Activated T-helper 2 cell treated with anti-CD3 and anti-CD28 coated beads, Interferon-gamma antibody, Interleukin-2, Interleukin-4, amounts not matched to agents 10 μg/mL and 5 μg/mL and 100 μg/mL, durations not matched to agents 14 hours and 24 hours and 36 hours (primary cell): ENCODE data around the gene DUSP22. TPM values are rescaled to one million over a fixed set of nuclear protein-coding genes. Genes with fewer than 3 reads are reported as not detected.

Experiments
- DNase-seq: peaks from one replicate; pipeline ENCODE4 v3.0.0; 2021; ENCODE audit warnings: low spot score
- H3K27ac Mint-ChIP-seq: one replicate; pipeline ENCODE4 v1.8.0; 2021; ENCODE audit warnings: mixed read lengths
- H3K27me3 Mint-ChIP-seq: one replicate; pipeline ENCODE4 v1.8.0; 2021; ENCODE audit warnings: low read depth, mixed read lengths
- H3K36me3 Mint-ChIP-seq: one replicate; pipeline ENCODE4 v1.8.0; 2021; ENCODE audit warnings: low read depth, mixed read lengths
- H3K4me1 Mint-ChIP-seq: one replicate; pipeline ENCODE4 v1.8.0; 2021; ENCODE audit warnings: low read depth, mixed read lengths
- H3K4me3 Mint-ChIP-seq: one replicate; pipeline ENCODE4 v1.8.0; 2021; ENCODE audit warnings: low read depth, mild to moderate bottlenecking, moderate library complexity, mixed read lengths
- H3K9me3 Mint-ChIP-seq: one replicate; pipeline ENCODE4 v1.8.0; 2021; ENCODE audit warnings: mixed read lengths
- intact Hi-C: fragments of 100-400 bp; cut with micrococcal nuclease; formaldehyde crosslinking; loops from one replicate; pipeline ENCODE4 v1.15.1; 2023
- total RNA-seq: library from RNA; stranded (reverse); gene quantifications from 2 replicates; pipeline ENCODE4 v1.2.3, GENCODE V29; 2022

DUSP22 gene
- total RNA-seq, 1 donor from 2014 or later: 27.5 TPM

DNA sequence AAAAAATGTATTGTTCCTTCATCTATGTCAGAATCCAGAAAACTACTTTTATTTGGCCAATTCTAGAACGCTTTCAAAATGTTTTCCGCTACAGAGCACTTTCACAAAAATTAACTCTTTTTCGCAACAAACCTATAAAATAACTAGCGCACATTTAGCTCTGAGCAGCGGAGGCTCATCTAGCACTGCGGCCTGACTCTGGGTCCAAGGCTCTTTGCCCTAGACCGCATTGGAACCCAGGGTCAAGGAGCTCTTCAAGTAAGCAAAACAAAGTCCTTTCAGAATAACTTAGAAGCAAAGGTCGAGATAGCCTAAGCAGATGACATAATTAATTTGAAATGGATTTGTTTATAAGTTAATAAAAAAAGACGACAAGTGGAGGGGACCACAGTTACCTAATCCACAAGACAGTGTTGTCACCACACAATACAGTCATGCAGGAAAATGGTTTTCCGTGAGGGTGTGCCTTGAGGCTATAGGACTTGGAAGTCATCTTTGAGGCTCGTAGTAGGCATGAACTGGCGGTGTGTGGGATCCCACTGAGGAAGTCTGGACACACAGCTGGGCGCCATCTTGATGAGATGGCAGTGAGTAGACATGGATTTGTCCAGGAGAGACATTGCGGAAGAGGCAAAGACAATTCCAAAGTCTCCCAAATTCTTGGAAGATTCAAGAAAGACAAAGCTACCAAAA lies 70.1 kb downstream of the DUSP22 start:
- peaks cover 6% of the 10 kb centered on the region for H3K27me3 Mint-ChIP-seq
- DNase-seq: no peak
- intact Hi-C loops: no loop called here
- H3K27ac Mint-ChIP-seq: no peak overlapping the region
- H3K4me3 Mint-ChIP-seq: no peak overlapping the region
- H3K4me1 Mint-ChIP-seq: peaks cover 4% of the 10 kb centered on the region
- H3K9me3 Mint-ChIP-seq: no peaks in the 10 kb centered on the region
- no peaks in the 10 kb centered on the region for H3K36me3 Mint-ChIP-seq

DNA sequence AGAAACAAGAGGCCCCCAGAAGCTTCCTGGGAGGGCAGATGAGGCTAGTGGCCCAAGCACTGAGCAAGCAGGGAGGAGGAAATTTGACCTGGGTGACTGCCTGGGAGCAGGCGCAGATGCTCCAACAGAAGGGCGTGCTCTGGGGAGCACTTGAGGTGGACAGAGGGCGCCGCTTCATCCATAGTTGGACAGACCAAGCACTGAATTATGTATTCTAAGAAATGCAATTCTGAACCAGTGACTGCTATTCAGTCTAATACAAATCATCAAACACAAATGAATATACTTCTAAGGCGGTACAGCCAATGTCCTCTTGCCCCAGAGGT lies 70.6 kb downstream of the DUSP22 start:
- no peak for DNase-seq
- intact Hi-C loops: no loop called here
- no peaks in the 10 kb centered on the region for H3K4me1 Mint-ChIP-seq
- no peaks in the 10 kb centered on the region for H3K36me3 Mint-ChIP-seq
- H3K27me3 Mint-ChIP-seq: peaks cover 8% of the 10 kb centered on the region
- H3K9me3 Mint-ChIP-seq: no peaks in the 10 kb centered on the region
- no peak overlapping the region for H3K4me3 Mint-ChIP-seq
- H3K27ac Mint-ChIP-seq: no peak overlapping the region

- no peak for DNase-seq
- no peak overlapping the region for H3K27ac Mint-ChIP-seq
- no peaks in the 10 kb centered on the region for H3K9me3 Mint-ChIP-seq
- intact Hi-C loops: no loop called here
- H3K4me1 Mint-ChIP-seq: no peaks in the 10 kb centered on the region
- peaks cover 8% of the 10 kb centered on the region for H3K27me3 Mint-ChIP-seq
- no peaks in the 10 kb centered on the region for H3K36me3 Mint-ChIP-seq
- no peak overlapping the region for H3K4me3 Mint-ChIP-seq
Measured at GRCh38 chr6:363291-363690, 71.0 kb downstream of the DUSP22 start.

DNA sequence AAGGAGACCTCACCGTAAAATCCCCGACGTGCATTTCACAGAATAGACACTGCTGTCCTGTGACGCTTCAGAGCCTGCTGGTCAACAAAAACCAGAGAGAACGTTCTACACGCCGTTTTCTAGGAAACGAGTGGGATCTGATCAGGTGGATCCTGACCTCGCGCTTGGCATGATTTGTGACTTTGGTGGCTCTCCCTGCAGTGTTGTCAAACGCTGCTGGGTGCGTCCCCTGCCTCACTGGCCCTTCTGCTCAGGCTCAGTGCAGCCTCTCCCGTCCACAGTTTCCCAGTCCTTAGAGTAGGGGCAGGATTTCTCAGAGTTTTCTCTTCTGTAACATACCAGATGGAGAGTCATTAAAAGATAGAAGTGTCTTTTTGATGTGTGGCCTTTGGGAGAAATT lies 71.6 kb downstream of the DUSP22 start:
- intact Hi-C loops: no loop called here
- Mint-ChIP-seq H3K27ac (no peak overlapping the region), H3K4me3 (no peak overlapping the region), H3K27me3 (peaks cover 8% of the 10 kb centered on the region), H3K4me1 (no peaks in the 10 kb centered on the region), H3K36me3 (no peaks in the 10 kb centered on the region), H3K9me3 (no peaks in the 10 kb centered on the region)
- no peak for DNase-seq

- H3K4me1 Mint-ChIP-seq: no peaks in the 10 kb centered on the region
- no peak for DNase-seq
- no peaks in the 10 kb centered on the region for H3K36me3 Mint-ChIP-seq
- H3K27me3 Mint-ChIP-seq: peaks cover 11% of the 10 kb centered on the region
- no peaks in the 10 kb centered on the region for H3K9me3 Mint-ChIP-seq
- H3K4me3 Mint-ChIP-seq: no peak overlapping the region
- intact Hi-C loops: no loop called here
- no peak overlapping the region for H3K27ac Mint-ChIP-seq
Measured at GRCh38 chr6:364609-365540, 72.6 kb downstream of the DUSP22 start.

- Mint-ChIP-seq H3K4me3 (no peak overlapping the region), H3K9me3 (peaks cover 2% of the 10 kb centered on the region), H3K27me3 (peaks cover 14% of the 10 kb centered on the region), H3K27ac (no peak overlapping the region), H3K36me3 (peaks cover 2% of the 10 kb centered on the region), H3K4me1 (no peaks in the 10 kb centered on the region)
- DNase-seq: no peak
- intact Hi-C loops: no loop called here
Measured at GRCh38 chr6:365835-366234, 73.5 kb downstream of the DUSP22 start.

DNA sequence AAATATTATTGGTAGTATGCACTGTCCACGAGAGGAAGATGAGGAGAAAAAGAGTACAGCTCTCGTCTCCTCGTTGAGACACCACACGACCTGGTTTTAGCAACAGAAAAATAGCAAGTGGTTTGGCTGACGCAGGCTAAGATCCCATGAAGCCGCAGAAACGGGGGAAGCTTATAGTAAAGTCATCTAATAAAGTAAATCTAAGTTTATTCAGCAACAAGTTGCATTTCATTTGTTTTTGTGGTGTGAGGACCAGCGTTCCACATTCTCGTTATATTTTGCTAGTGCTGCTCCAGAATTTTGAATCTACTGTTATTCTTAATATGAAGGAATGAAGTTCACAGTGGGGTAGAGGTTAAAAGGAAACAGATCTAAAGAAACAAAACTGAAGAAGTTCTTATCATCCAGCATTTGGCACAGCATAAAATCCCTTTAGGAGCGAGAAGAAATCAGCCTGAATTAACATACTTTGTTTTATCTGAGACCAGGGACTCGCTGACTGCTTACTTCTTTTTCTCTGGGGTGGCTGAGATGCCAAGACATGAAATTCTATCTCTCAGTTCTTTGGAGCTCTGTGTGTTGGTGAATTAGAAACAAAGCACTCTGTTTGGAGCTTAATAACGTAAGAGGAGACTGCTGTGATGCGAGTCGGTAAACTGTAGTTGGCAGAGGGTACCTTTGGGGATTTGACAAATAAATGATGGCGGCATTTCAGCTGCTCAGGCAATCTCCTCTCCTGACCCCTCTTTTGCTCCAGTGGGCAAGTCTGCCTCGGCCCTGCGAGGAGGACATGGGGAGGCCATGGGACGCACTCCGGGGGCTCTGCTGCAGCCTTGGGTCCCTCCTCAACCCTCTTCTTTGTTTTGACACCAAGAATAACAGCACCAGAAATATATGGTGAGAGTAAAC lies 74.4 kb downstream of the DUSP22 start:
- Mint-ChIP-seq H3K27ac (no peak overlapping the region), H3K27me3 (peaks cover 15% of the 10 kb centered on the region), H3K4me3 (no peak overlapping the region), H3K9me3 (peaks cover 3% of the 10 kb centered on the region), H3K4me1 (no peaks in the 10 kb centered on the region), H3K36me3 (peaks cover 3% of the 10 kb centered on the region)
- DNase-seq: no peak
- intact Hi-C loops: no loop called here

GRCh38 chr6:367298-367794 lies 75.1 kb downstream of the DUSP22 start:
- intact Hi-C loops: no loop called here
- peaks cover 3% of the 10 kb centered on the region for H3K9me3 Mint-ChIP-seq
- no peak for DNase-seq
- peaks cover 3% of the 10 kb centered on the region for H3K36me3 Mint-ChIP-seq
- H3K4me3 Mint-ChIP-seq: no peak overlapping the region
- H3K4me1 Mint-ChIP-seq: no peaks in the 10 kb centered on the region
- H3K27ac Mint-ChIP-seq: no peak overlapping the region
- peaks cover 15% of the 10 kb centered on the region for H3K27me3 Mint-ChIP-seq

DNA sequence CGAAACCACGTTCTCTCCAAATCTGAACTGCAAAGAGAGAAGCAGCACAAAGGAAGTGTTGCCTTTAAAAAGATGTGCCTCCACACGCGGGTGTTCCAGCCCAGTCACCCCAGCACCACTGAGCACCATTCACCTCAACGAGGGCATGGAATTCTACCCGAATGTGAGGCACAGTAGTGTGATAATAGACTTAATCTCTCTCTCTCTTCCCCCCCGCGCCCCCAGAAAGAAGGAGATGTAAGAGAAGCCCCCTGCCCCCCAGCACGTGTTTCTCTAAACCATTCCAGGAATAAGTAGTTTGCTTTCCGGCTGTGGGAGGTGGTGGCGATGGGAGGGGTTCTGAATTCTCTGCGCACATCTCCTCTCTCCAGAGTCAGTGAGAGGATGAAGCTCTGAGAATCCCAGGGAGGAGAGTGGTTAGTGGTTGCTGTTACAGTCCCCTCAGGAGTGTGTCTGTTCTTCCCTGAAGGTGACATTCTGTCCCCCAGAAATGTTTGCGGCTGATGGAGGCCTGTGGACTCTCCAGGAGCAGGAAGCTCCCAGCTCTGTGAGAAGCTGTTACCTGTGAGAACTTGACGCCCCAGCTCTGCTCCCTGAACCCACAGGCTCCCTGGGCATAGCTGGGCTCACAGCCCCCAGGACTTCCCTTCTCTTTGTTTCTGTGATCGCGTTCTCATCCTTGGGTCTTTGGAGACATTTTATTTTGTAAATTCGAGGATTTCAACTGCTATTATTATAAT lies 75.8 kb downstream of the DUSP22 start:
- Mint-ChIP-seq H3K36me3 (peaks cover 3% of the 10 kb centered on the region), H3K4me3 (no peak overlapping the region), H3K27ac (no peak overlapping the region), H3K4me1 (peaks cover 3% of the 10 kb centered on the region), H3K27me3 (peaks cover 20% of the 10 kb centered on the region), H3K9me3 (peaks cover 3% of the 10 kb centered on the region)
- no peak for DNase-seq
- intact Hi-C loops: no loop called here

- peaks cover 24% of the 10 kb centered on the region for H3K27me3 Mint-ChIP-seq
Measured at GRCh38 chr6:369559-370431, 77.5 kb downstream of the DUSP22 start.

GRCh38 chr6:370555-370954 lies 78.3 kb downstream of the DUSP22 start:
- peaks cover 3% of the 10 kb centered on the region for H3K4me1 Mint-ChIP-seq
- intact Hi-C loops: no loop called here
- no peak overlapping the region for H3K27ac Mint-ChIP-seq
- H3K36me3 Mint-ChIP-seq: peaks cover 3% of the 10 kb centered on the region
- no peak overlapping the region for H3K4me3 Mint-ChIP-seq
- H3K27me3 Mint-ChIP-seq: peaks cover 27% of the 10 kb centered on the region
- DNase-seq: no peak
- H3K9me3 Mint-ChIP-seq: peaks cover 3% of the 10 kb centered on the region

More at GRCh38 chr6:369559-370431, 77.5 kb downstream of the DUSP22 start:
- no peak overlapping the region for H3K4me3 Mint-ChIP-seq
- H3K9me3 Mint-ChIP-seq: peaks cover 3% of the 10 kb centered on the region
- no peak for DNase-seq
- H3K36me3 Mint-ChIP-seq: peaks cover 3% of the 10 kb centered on the region
- H3K27ac Mint-ChIP-seq: no peak overlapping the region
- intact Hi-C loops: no loop called here
- H3K4me1 Mint-ChIP-seq: peaks cover 3% of the 10 kb centered on the region
